Stomach (tissue), 9 donors: ENCODE data around the gene UBE2D2. TPM values are rescaled to one million over a fixed set of nuclear protein-coding genes. Genes with fewer than 3 reads are reported as not detected.

Source experiments
- DNase-seq, 2 donors: peaks; one replicate each; pipeline versions ENCODE4 v3.0.0 to v3.0.0-alpha.2; 2013 to 2019
- H3K27ac ChIP-seq, 5 donors: fragments of 200-600 bp in 4 of 5; sonication (generic) in 4 of 5; one replicate each; pipeline ENCODE4 v1.5.1; 2013 to 2019; ENCODE audit warnings: mild to moderate bottlenecking in 1 of 5, moderate library complexity in 1 of 5
- H3K27me3 ChIP-seq, 3 donors: fragments of 200-600 bp; sonication (generic); one replicate each; pipeline ENCODE4 v1.5.1; 2017 to 2019; ENCODE audit warnings: mixed run types in 1 of 3
- H3K36me3 ChIP-seq, 4 donors: fragments of 200-600 bp; sonication (generic); 1 replicate in 3 of 4; 2 replicates in 1 of 4; pipeline ENCODE4 v1.5.1; 2016 to 2019
- H3K4me1 ChIP-seq, 4 donors: fragments of 200-600 bp; sonication (generic); one replicate each; pipeline ENCODE4 v1.5.1; 2016 to 2019
- H3K4me3 ChIP-seq, 4 donors: fragments of 200-600 bp; sonication (generic) in 3 of 4; one replicate each; pipeline ENCODE4 v1.5.1; 2016 to 2019; ENCODE audit warnings: mild to moderate bottlenecking in 1 of 4
- H3K9me3 ChIP-seq, 4 donors: fragments of 200-600 bp; sonication (generic); one replicate each; pipeline ENCODE4 v1.5.1; 2016 to 2019
- CTCF ChIP-seq, 7 experiments: fragments of 450-650 bp in 4 of 7; fragments of 200-600 bp in 3 of 7; sonication (generic) in 3 of 7; IDR thresholded peaks; one replicate each; pipeline ENCODE4 v1.5.1; 2016 to 2019; ENCODE audit warnings: antibody characterized with exemption in 7 of 7, control low read depth in 2 of 7, mild to moderate bottlenecking in 1 of 7
- EP300 ChIP-seq: sonication (generic); formaldehyde crosslinking; IDR thresholded peaks from one replicate; pipeline ENCODE4 v1.6.1; 2017; ENCODE audit warnings: antibody characterized with exemption
- POLR2A ChIP-seq, 4 donors: fragments of 450-650 bp; IDR thresholded peaks; one replicate each; pipeline ENCODE4 v1.6.1; 2016; ENCODE audit warnings: antibody characterized with exemption in 4 of 4, control low read depth in 2 of 4, mild to moderate bottlenecking in 1 of 4, moderate library complexity in 1 of 4
- POLR2AphosphoS5 ChIP-seq, 3 donors: sonication (generic); formaldehyde crosslinking; IDR thresholded peaks; one replicate each; pipeline ENCODE4 v1.6.1; 2016; ENCODE audit warnings: antibody characterized with exemption in 3 of 3
- WGBS, 5 donors: extraction: QIAGEN DNeasy Blood & Tissue Kit in 3 of 5; methylation state at CpG; one replicate each; pipeline versions ENCODE4 v1.1.5 to v1.1.7; 2013 to 2018; 5-methylcytosine and 5-hydroxymethylcytosine counted together
- intact Hi-C: fragments of 100-400 bp; cut with DNase I; formaldehyde crosslinking; loops from one replicate; pipeline ENCODE4 v1.15.1; 2023; ENCODE audit warnings: low total_unique reads
- polyA plus RNA-seq, 3 donors: library from polyadenylated mRNA; stranded (reverse); fragments of 200-250 nt; gene quantifications; one replicate each; pipeline ENCODE4 v1.2.3, GENCODE V29; 2013
- total RNA-seq, 5 donors: library from RNA; depleted of rRNA; stranded (reverse); fragments of >200 nt; gene quantifications; one replicate each; pipeline versions ENCODE4 v1.1.0 to v1.2.3, GENCODE V29; 2014 to 2016
- donor health status: healthy with polysubstance abuse.
- donor health status: Bipolar disorder and iron deficiency.
- donor health status: healthy.

UBE2D2 gene
- total and polyA plus RNA-seq, 8 donors = 29.8 to 220 (median 75.6) TPM

DNA sequence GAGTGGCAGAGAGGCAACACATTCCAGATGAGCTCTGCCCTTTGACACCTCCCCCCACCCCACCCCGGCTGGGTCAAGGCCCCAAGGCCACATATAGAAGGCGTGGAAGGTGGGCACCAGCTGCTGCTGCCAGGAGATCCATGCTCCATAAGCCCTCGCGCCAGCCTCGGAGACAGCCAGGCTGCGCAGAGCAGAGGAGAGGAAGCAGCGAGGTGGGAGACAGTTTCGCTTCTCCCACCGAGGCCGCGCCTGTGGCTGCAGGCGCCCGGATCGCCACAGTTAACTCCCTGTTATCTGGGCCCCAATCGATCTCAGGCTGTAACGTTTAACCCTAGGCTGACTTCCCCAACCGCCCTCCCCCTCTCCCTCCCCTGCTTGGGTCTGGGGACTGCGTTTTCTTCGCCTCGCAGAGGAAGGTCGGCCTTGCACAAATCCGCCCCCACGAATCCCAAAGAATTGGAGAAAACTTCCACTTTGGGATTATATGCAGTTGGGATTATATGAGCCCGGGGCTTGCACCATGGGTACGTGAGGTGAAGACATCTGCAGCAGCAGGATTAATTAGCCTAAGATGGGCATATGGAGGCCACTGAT is 85.9 kb downstream of the UBE2D2 start:
- Histone ChIP-seq H3K36me3 (no peaks in the 10 kb centered on the region), H3K27ac (peak overlapping the region in 1 of 5 donors; percentile 16)
- intact Hi-C loops = no loop called here

DNA sequence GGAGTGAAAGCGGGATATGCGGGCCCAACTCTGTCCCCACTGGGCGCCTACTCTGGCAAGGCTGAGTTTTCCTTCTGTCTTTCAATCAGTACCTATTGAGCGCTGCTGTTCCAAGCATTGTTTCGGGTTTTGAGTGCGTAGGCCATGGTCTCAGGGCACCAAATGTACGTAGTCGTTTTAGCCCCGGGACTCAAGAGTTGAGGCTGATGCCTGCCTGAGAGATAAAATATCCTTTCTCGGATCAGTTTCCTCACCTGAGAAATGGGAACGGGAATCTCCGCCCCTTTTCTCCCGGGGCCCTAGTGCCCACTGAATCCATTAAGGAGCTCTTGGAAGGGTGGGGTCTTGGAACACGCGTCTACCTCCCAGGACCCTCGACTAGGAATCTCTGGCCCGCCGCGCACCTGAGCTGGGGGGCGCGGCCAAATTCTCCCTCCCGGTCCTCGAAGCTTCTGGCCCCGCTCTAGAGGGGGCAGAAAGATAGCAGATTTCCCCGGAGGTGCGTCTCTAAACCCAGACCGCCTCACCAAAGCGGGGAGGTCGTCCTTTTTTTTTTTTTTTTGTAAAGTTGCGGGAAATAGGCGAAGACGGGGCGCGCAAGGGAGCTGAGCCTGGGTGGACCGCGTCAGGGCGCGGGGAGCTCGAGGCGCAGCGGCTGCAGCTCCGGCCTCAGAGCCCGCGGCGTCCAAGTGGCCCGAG is 86.5 kb downstream of the UBE2D2 start:
- peak overlapping the region; percentile 90 to 95 (median 94) for H3K27ac ChIP-seq
- peak in 1 of 2 donors; percentile 34 for DNase-seq
- peaks cover 0 to 45% (median 0%) of the 10 kb centered on the region in 3 donors for H3K27me3 ChIP-seq
- H3K36me3 ChIP-seq = no peaks in the 10 kb centered on the region
- TF ChIP-seq POLR2A (IDR thresholded peaks at IDR 0.05) (no peak), EP300 (no peak), POLR2AphosphoS5 (IDR thresholded peaks at IDR 0.05) (no peak), CTCF (IDR thresholded peaks at IDR 0.05) (no peak)
- peak overlapping the region; percentile 63 to 95 (median 84) for H3K4me3 ChIP-seq
- H3K9me3 ChIP-seq = no peaks in the 10 kb centered on the region
- intact Hi-C loops = no loop called here
- H3K4me1 ChIP-seq = peaks cover 49 to 74% (median 68%) of the 10 kb centered on the region in 4 donors
- WGBS, 5 donors = 18 to 21% (median 19%) methylated on average over 40 to 46 of the region's 46 CpGs

More for the DNA sequence above, 85.9 kb downstream of the UBE2D2 start:
- H3K27me3 ChIP-seq = peaks cover 0 to 45% (median 0%) of the 10 kb centered on the region in 3 donors
- 30 to 68% (median 58%) methylated on average over 7 to 25 of the region's 25 CpGs for WGBS, 5 donors
- peak overlapping the region in 3 of 4 donors; percentile 2 to 95 (median 18) for H3K4me3 ChIP-seq
- TF ChIP-seq CTCF (IDR thresholded peaks at IDR 0.05) = no peak
- peaks cover 48 to 73% (median 67%) of the 10 kb centered on the region in 4 donors for H3K4me1 ChIP-seq
- peak in 1 of 2 donors; percentile 71 for DNase-seq
- H3K9me3 ChIP-seq = no peaks in the 10 kb centered on the region

- Histone ChIP-seq H3K4me1 (peaks cover 49 to 74% (median 68%) of the 10 kb centered on the region in 4 donors), H3K4me3 (peak within 1 kb of the TSS; percentile 63 to 95 (median 84)), H3K27me3 (peaks cover 0 to 45% (median 0%) of the 10 kb centered on the region in 3 donors), H3K9me3 (no peaks in the 10 kb centered on the region), H3K36me3 (no peaks in the 10 kb centered on the region), H3K27ac (peak within 1 kb of the TSS; percentile 90 to 95 (median 94))
- peak; percentile 49 to 81 (median 74) for TF ChIP-seq POLR2AphosphoS5 (IDR thresholded peaks at IDR 0.05)
- TF ChIP-seq EP300 = no peak
- no peak for TF ChIP-seq POLR2A (IDR thresholded peaks at IDR 0.05)
- no peak for TF ChIP-seq CTCF (IDR thresholded peaks at IDR 0.05)
- intact Hi-C loops = no loop called here
- peak; percentile 87 to 96 for DNase-seq
- WGBS, 5 donors = 0 to 1% (median 0%) methylated on average over 18 to 100 of the region's 106 CpGs
These were observed 87.3 kb downstream of the UBE2D2 start, which contains the start of gene CXXC5 for GRCh38 chr5:139648205-139649081. Gene CXXC5 (plus strand): TSS chr5:139648349. CDS start chr5:139680524, 32,175 bp downstream.
